ENCODE data around the gene MAP3K7.

The MAP3K7 gene

GRCh38 chr6:90495216-90495817 is 91.6 kb downstream of the MAP3K7 start:
- Histone ChIP-seq H3K36me3 (replicated peaks; ENCODE audit: insufficient read depth, low read length) (no peaks in the 10 kb centered on the region), H3K9me3 (replicated peaks; ENCODE audit: insufficient read depth, low read length) (no peaks in the 10 kb centered on the region), H3K79me2 (ENCODE audit: low read length) (no peaks in the 10 kb centered on the region), H3K9ac (ENCODE audit: low read length) (no peak overlapping the region), H3K4me2 (ENCODE audit: low read depth, low read length) (no peak overlapping the region), H3K27me3 (replicated peaks; ENCODE audit: insufficient read depth, low read length) (no peaks in the 10 kb centered on the region), H2AFZ (ENCODE audit: low read length) (no peak overlapping the region), H4K20me1 (ENCODE audit: insufficient read depth, low read length) (no peaks in the 10 kb centered on the region), H3F3A (ENCODE audit: insufficient read depth, low read length) (no peaks in the 10 kb centered on the region), H3K27ac (ENCODE audit: low read length) (no peak overlapping the region), H3K9me2 (replicated peaks; ENCODE audit: insufficient read depth, low read length) (no peaks in the 10 kb centered on the region), H3K4me1 (ENCODE audit: low read length) (no peaks in the 10 kb centered on the region), H3K4me3 (ENCODE audit: low read length) (no peak overlapping the region)
- no peak for TF ChIP-seq EZH2phosphoT487 (IDR thresholded peaks at IDR 0.05; ENCODE audit: low read length)
- no peak for TF ChIP-seq EZH2 (optimal IDR thresholded peaks at IDR 0.05; ENCODE audit: low read depth, low read length)
- TF ChIP-seq CTCF (IDR thresholded peaks at IDR 0.05; ENCODE audit: low read length): no peak
- no peak for DNase-seq

DNA sequence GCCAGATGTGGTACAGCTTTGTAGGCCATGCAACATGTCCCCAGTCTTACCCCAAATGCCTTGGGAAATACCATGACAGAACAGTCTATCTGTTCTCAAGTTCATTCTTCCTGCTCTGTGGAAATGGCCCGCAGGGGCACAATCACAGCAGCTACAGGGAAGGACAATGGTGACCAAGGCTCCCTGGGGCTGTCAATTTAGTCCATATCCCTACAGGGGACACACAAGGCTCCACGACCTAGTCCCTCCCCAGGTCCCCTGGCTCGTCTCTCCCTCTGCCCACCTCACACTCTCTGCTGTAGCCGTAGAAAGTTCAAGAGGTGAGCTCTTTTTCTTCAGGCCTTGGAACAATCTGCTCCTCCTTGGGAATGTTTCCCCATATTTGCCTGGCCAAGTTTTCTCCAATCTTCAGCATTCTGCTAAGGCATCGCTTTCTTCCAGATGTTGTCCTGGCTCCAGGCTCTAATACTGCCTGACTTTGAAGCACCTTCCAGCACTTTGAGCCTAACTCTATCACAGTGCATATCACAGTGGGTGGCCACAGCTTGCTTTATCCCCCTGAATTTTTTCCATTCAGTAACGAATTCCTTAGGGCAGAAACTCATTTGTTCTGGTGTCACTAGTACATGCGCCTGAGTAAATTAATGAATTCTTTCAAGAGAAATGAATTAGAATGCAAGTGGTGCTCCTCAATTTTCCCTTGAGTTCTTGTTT is 92.6 kb downstream of the MAP3K7 start:
- H3K79me2 ChIP-seq (ENCODE audit: low read length): no peaks in the 10 kb centered on the region
- H3K4me1 ChIP-seq (ENCODE audit: low read length): no peaks in the 10 kb centered on the region
- no peaks in the 10 kb centered on the region for H4K20me1 ChIP-seq (ENCODE audit: insufficient read depth, low read length)
- H3K9me2 ChIP-seq (replicated peaks; ENCODE audit: insufficient read depth, low read length): no peaks in the 10 kb centered on the region
- no peak overlapping the region for H3K27ac ChIP-seq (ENCODE audit: low read length)
- H3K36me3 ChIP-seq (replicated peaks; ENCODE audit: insufficient read depth, low read length): no peaks in the 10 kb centered on the region
- H3K4me3 ChIP-seq (ENCODE audit: low read length): no peak overlapping the region
- H3K4me2 ChIP-seq (ENCODE audit: low read depth, low read length): no peak overlapping the region
- no peaks in the 10 kb centered on the region for H3K27me3 ChIP-seq (replicated peaks; ENCODE audit: insufficient read depth, low read length)
- H3K9ac ChIP-seq (ENCODE audit: low read length): no peak overlapping the region
- no peak overlapping the region for H2AFZ ChIP-seq (ENCODE audit: low read length)
- H3K9me3 ChIP-seq (replicated peaks; ENCODE audit: insufficient read depth, low read length): no peaks in the 10 kb centered on the region
- H3F3A ChIP-seq (ENCODE audit: insufficient read depth, low read length): no peaks in the 10 kb centered on the region
- DNase-seq: no peak
- TF ChIP-seq EZH2 (optimal IDR thresholded peaks at IDR 0.05; ENCODE audit: low read depth, low read length) (no peak), CTCF (IDR thresholded peaks at IDR 0.05; ENCODE audit: low read length) (no peak), EZH2phosphoT487 (IDR thresholded peaks at IDR 0.05; ENCODE audit: low read length) (no peak)

- Histone ChIP-seq H3K4me3 (ENCODE audit: low read length) (no peak overlapping the region), H3K9me2 (replicated peaks; ENCODE audit: insufficient read depth, low read length) (no peaks in the 10 kb centered on the region), H3K36me3 (replicated peaks; ENCODE audit: insufficient read depth, low read length) (no peaks in the 10 kb centered on the region), H3K9ac (ENCODE audit: low read length) (no peak overlapping the region), H4K20me1 (ENCODE audit: insufficient read depth, low read length) (no peaks in the 10 kb centered on the region), H2AFZ (ENCODE audit: low read length) (no peak overlapping the region), H3K9me3 (replicated peaks; ENCODE audit: insufficient read depth, low read length) (no peaks in the 10 kb centered on the region), H3K27ac (ENCODE audit: low read length) (no peak overlapping the region), H3K27me3 (replicated peaks; ENCODE audit: insufficient read depth, low read length) (no peaks in the 10 kb centered on the region), H3F3A (ENCODE audit: insufficient read depth, low read length) (no peaks in the 10 kb centered on the region), H3K4me2 (ENCODE audit: low read depth, low read length) (no peak overlapping the region), H3K4me1 (ENCODE audit: low read length) (no peaks in the 10 kb centered on the region), H3K79me2 (ENCODE audit: low read length) (no peaks in the 10 kb centered on the region)
- no peak for DNase-seq
- no peak for TF ChIP-seq CTCF (IDR thresholded peaks at IDR 0.05; ENCODE audit: low read length)
- no peak for TF ChIP-seq EZH2phosphoT487 (IDR thresholded peaks at IDR 0.05; ENCODE audit: low read length)
- TF ChIP-seq EZH2 (optimal IDR thresholded peaks at IDR 0.05; ENCODE audit: low read depth, low read length): no peak
Measured at GRCh38 chr6:90493332-90493731, 93.5 kb downstream of the MAP3K7 start.

All from MM.1S (cell line).